IMR-90 (cell line): ENCODE measurements around the gene DTNA. TPM values are rescaled to one million over a fixed set of nuclear protein-coding genes. Genes with fewer than 3 reads are reported as not detected.

Experiments
- ATAC-seq: fragments of 200-7000 bp; cut with Tn5 transposase; 2 replicates; pipeline ENCODE4 v1.9.1; 2020; ENCODE audit warnings: low read depth, mild to moderate bottlenecking, moderate library complexity
- BruUV-seq: library from RNA; stranded (reverse); fragments of 400-500 nt; replicated peaks from 2 replicates; lab custom pipeline; 2021; lab: Mats Ljungman, UMichigan
- CTCF ChIA-PET: fragments of 300-600 bp; formaldehyde crosslinking; extraction: SDS; loops from one replicate; lab custom pipeline; 2021; ENCODE audit warnings: antibody characterized with exemption; lab: Yijun Ruan, JAX
- POLR2A ChIA-PET: fragments of 300-600 bp; sonication (Branson Sonifier 250); formaldehyde crosslinking; loops from one replicate; lab custom pipeline; 2022; ENCODE audit warnings: antibody characterized with exemption; ENCODE audit not compliant: unreplicated experiment; lab: Charles Lee
- DNase-seq: peaks from one replicate; pipeline ENCODE4 v3.0.0; 2013
- H2AFZ ChIP-seq: replicated peaks from 2 replicates; pipeline ENCODE3; 2013; ENCODE audit warnings: low read length, mild to moderate bottlenecking; ENCODE audit not compliant: poor library complexity
- H2AK5ac ChIP-seq: 2 replicates; pipeline ENCODE4 v1.6.1; 2013; ENCODE audit warnings: low read depth, low read length, inconsistent platforms
- H2AK9ac ChIP-seq: replicated peaks from 2 replicates; pipeline ENCODE3; 2013; ENCODE audit warnings: mild to moderate bottlenecking, low read depth, low read length, moderate library complexity; ENCODE audit not compliant: poor library complexity
- H2BK120ac ChIP-seq: 2 replicates; pipeline ENCODE4 v1.6.1; 2013; ENCODE audit warnings: low read depth, low read length, inconsistent platforms
- H2BK15ac ChIP-seq: 3 replicates; pipeline ENCODE4 v1.6.1; 2013; ENCODE audit warnings: low read depth, low read length, inconsistent platforms
- H2BK20ac ChIP-seq: 2 replicates; pipeline ENCODE4 v1.6.1; 2013; ENCODE audit warnings: low read depth, mild to moderate bottlenecking, inconsistent platforms, low read length, moderate library complexity
- H2BK5ac ChIP-seq: 2 replicates; pipeline ENCODE4 v1.6.1; 2013; ENCODE audit warnings: mild to moderate bottlenecking, low read depth, low read length, inconsistent platforms; ENCODE audit not compliant: poor library complexity, severe bottlenecking
- H3K14ac ChIP-seq: replicated peaks from 2 replicates; pipeline ENCODE4 v1.6.1; 2013; ENCODE audit warnings: low read depth, low read length, inconsistent platforms
- H3K18ac ChIP-seq: 2 replicates; pipeline ENCODE4 v1.6.1; 2013; ENCODE audit warnings: low read depth, low read length, control low read depth
- H3K23ac ChIP-seq: 2 replicates; pipeline ENCODE4 v1.6.1; 2013; ENCODE audit warnings: low read depth, low read length, inconsistent platforms
- H3K27ac ChIP-seq: 2 replicates; pipeline ENCODE4 v1.5.1; 2013; ENCODE audit warnings: mild to moderate bottlenecking, control low read depth, low read length; ENCODE audit not compliant: insufficient read depth
- H3K27me3 ChIP-seq: 2 replicates; pipeline ENCODE4 v1.6.1; 2013; ENCODE audit warnings: low read length; ENCODE audit not compliant: control insufficient read depth, insufficient read depth
- H3K36me3 ChIP-seq: 2 replicates; pipeline ENCODE4 v1.6.1; 2013; ENCODE audit warnings: low read length, mixed read lengths; ENCODE audit not compliant: control insufficient read depth, insufficient read depth
- H3K4ac ChIP-seq: 2 replicates; pipeline ENCODE4 v1.6.1; 2013; ENCODE audit warnings: low read depth, low read length, inconsistent platforms
- H3K4me1 ChIP-seq: 2 replicates; pipeline ENCODE4 v1.6.1; 2013; ENCODE audit warnings: low read length, mixed read lengths; ENCODE audit not compliant: control insufficient read depth, insufficient read depth
- H3K4me2 ChIP-seq: 2 replicates; pipeline ENCODE4 v1.6.1; 2013; ENCODE audit warnings: low read depth, mild to moderate bottlenecking, control low read depth, low read length, moderate library complexity
- H3K4me3 ChIP-seq: 2 replicates; pipeline ENCODE4 v1.5.1; 2013; ENCODE audit warnings: low read depth, mild to moderate bottlenecking, control low read depth, low read length, moderate library complexity; ENCODE audit not compliant: insufficient read depth
- H3K56ac ChIP-seq: 2 replicates; pipeline ENCODE4 v1.6.1; 2013; ENCODE audit warnings: low read length, inconsistent platforms; ENCODE audit not compliant: insufficient read depth; ENCODE audit errors: extremely low read depth
- H3K79me1 ChIP-seq, 2 experiments: 2 replicates each; pipeline ENCODE4 v1.6.1; 2013; ENCODE audit warnings: low read length in 2 of 2, inconsistent platforms in 1 of 2, low read depth in 1 of 2
- H3K9ac ChIP-seq: 2 replicates; pipeline ENCODE4 v1.6.1; 2013; ENCODE audit warnings: low read depth, low read length, control low read depth
- H3K9me1 ChIP-seq: 2 replicates; pipeline ENCODE4 v1.6.1; 2013; ENCODE audit warnings: low read length, inconsistent platforms; ENCODE audit not compliant: insufficient read depth
- H3K9me3 ChIP-seq: 2 replicates; pipeline ENCODE4 v1.6.1; 2013; ENCODE audit warnings: low read length; ENCODE audit not compliant: control insufficient read depth, insufficient read depth
- H4K20me1 ChIP-seq: 2 replicates; pipeline ENCODE4 v1.6.1; 2013; ENCODE audit warnings: low read length, inconsistent platforms; ENCODE audit not compliant: insufficient read depth
- H4K5ac ChIP-seq: 2 replicates; pipeline ENCODE4 v1.6.1; 2013; ENCODE audit warnings: mild to moderate bottlenecking, low read depth, low read length, control low read depth
- H4K8ac ChIP-seq, 2 experiments: 2 replicates each; pipeline ENCODE4 v1.6.1; 2013; ENCODE audit warnings: low read depth in 2 of 2, low read length in 2 of 2, control low read depth in 1 of 2, inconsistent platforms in 1 of 2
- H4K91ac ChIP-seq: 2 replicates; pipeline ENCODE4 v1.6.1; 2013; ENCODE audit warnings: low read depth, low read length, inconsistent platforms; ENCODE audit not compliant: insufficient read depth
- BHLHE40 ChIP-seq: fragments of 150-350 bp; IDR thresholded peaks from 2 replicates; pipeline ENCODE4 v1.6.1; 2016; ENCODE audit warnings: mild to moderate bottlenecking, low read depth, low read length
- CHD1 ChIP-seq: IDR thresholded peaks from 2 replicates; pipeline ENCODE4 v1.6.1; 2012; ENCODE audit warnings: low read depth, low read length, improper control_type of control experiment
- CTCF ChIP-seq: conservative IDR thresholded peaks from 2 replicates; pipeline ENCODE4 v1.5.1; 2012; ENCODE audit warnings: mild to moderate bottlenecking, low read depth, low read length, improper control_type of control experiment
- FOS ChIP-seq: fragments of 150-350 bp; IDR thresholded peaks from 2 replicates; pipeline ENCODE4 v1.6.1; 2016; ENCODE audit warnings: low read depth, low read length
- MAFK ChIP-seq: IDR thresholded peaks from 2 replicates; pipeline ENCODE4 v1.6.1; 2012; ENCODE audit warnings: low read depth, low read length, improper control_type of control experiment
- MAZ ChIP-seq: IDR thresholded peaks from 2 replicates; pipeline ENCODE4 v1.6.1; 2012; ENCODE audit warnings: low read depth, mild to moderate bottlenecking, low read length, improper control_type of control experiment, moderate library complexity, borderline replicate concordance
- NFE2L2 ChIP-seq: fragments of 150-350 bp; IDR thresholded peaks from 2 replicates; pipeline ENCODE4 v1.6.1; 2016; ENCODE audit warnings: low read depth, mild to moderate bottlenecking, low read length
- POLR2A ChIP-seq: IDR thresholded peaks from 2 replicates; pipeline ENCODE4 v1.6.1; 2012; ENCODE audit warnings: mild to moderate bottlenecking, low read depth, low read length
- RAD21 ChIP-seq: IDR thresholded peaks from 2 replicates; pipeline ENCODE4 v1.6.1; 2012; ENCODE audit warnings: low read length, improper control_type of control experiment
- RCOR1 ChIP-seq: IDR thresholded peaks from 2 replicates; pipeline ENCODE4 v1.6.1; 2012; ENCODE audit warnings: mild to moderate bottlenecking, low read length, improper control_type of control experiment; ENCODE audit not compliant: insufficient replicate concordance
- SMC3 ChIP-seq: fragments of 150-350 bp; IDR thresholded peaks from 2 replicates; pipeline ENCODE4 v1.6.1; 2016; ENCODE audit warnings: low read depth, mild to moderate bottlenecking, antibody characterized with exemption, low read length, moderate library complexity
- WGBS, 2 experiments: methylation state at CpG; one replicate each; pipeline versions ENCODE4 v1.1.5 to v1.1.7; 2013; ENCODE audit warnings: missing lambda C conversion rate in 2 of 2; ENCODE audit not compliant: insufficient read length in 1 of 2; ENCODE audit errors: extremely low coverage in 2 of 2; 5-methylcytosine and 5-hydroxymethylcytosine counted together
- dilution Hi-C: fragments of 300-500 bp; cut with HindIII; formaldehyde crosslinking; loops from one replicate; pipeline ENCODE4 v1.14.3; 2018; ENCODE audit warnings: low sequenced_read_pairs; ENCODE audit not compliant: unreplicated experiment
- in situ Hi-C: fragments of 300-500 bp; cut with MboI; formaldehyde crosslinking; loops from 3 replicates; pipeline ENCODE4 v1.14.3; 2019; ENCODE audit warnings: low sequenced_read_pairs, inconsistent platforms, mixed read lengths
- intact Hi-C: fragments of 100-400 bp; cut with micrococcal nuclease; formaldehyde crosslinking; loops from 2 replicates; pipeline ENCODE4 v1.10.0; 2022
- polyA plus RNA-seq, 3 experiments: library from polyadenylated mRNA; depleted of rRNA; stranded (reverse); fragments of >200 nt; gene quantifications; 2 replicates each; pipeline ENCODE4 v1.2.3, GENCODE V29; 2012; ENCODE audit warnings: low replicate concordance in 1 of 3
- total RNA-seq: library from RNA; depleted of rRNA; stranded (reverse); fragments of >200 nt; gene quantifications from 2 replicates; pipeline ENCODE4 v1.2.3, GENCODE V29; 2012
- TF ChIP-seq, protein P1 (sequence below): fragments of 150-350 bp; IDR thresholded peaks from 2 replicates; pipeline ENCODE4 v1.6.1; 2017; ENCODE audit warnings: mild to moderate bottlenecking, antibody characterized with exemption, low read length, low read depth
- TF ChIP-seq, protein P2 (sequence below): fragments of 150-350 bp; IDR thresholded peaks from 2 replicates; pipeline ENCODE4 v1.6.1; 2016; ENCODE audit warnings: low read depth, mild to moderate bottlenecking, low read length, moderate library complexity, borderline replicate concordance

DTNA gene
- total and polyA plus RNA-seq, 2 of the 4 experiments (the other 2 are of a cell fraction): 9.5 to 10.8 TPM

GRCh38 chr18:34704074-34704473, 6.0 kb upstream of the DTNA start:
- no peak overlapping the region for H2BK5ac ChIP-seq
- POLR2A ChIA-PET: no interaction called here
- H3K4ac ChIP-seq: no peak overlapping the region
- no peaks in the 10 kb centered on the region for H3K9me3 ChIP-seq
- H3K27me3 ChIP-seq: no peaks in the 10 kb centered on the region
- no peak overlapping the region for H3K27ac ChIP-seq
- H3K4me1 ChIP-seq: peaks cover 2% of the 10 kb centered on the region; the same call in 1 of the 2 replicates
- no peak overlapping the region for H3K23ac ChIP-seq
- no peak overlapping the region for H3K4me2 ChIP-seq
- no peak for DNase-seq
- no TSS peak for BruUV-seq
- H2AK9ac ChIP-seq: no peak overlapping the region
- in situ Hi-C loops (no loop called here), intact Hi-C loops (no loop called here), dilution Hi-C loops (no loop called here)
- H2BK120ac ChIP-seq: no peak overlapping the region
- H2AK5ac ChIP-seq: no peak overlapping the region
- H4K8ac ChIP-seq: no peak overlapping the region
- H3K4me3 ChIP-seq: no peak overlapping the region
- no peak overlapping the region for H3K18ac ChIP-seq
- H3K14ac ChIP-seq: no peak overlapping the region
- H3K36me3 ChIP-seq: no peaks in the 10 kb centered on the region
- CTCF ChIA-PET: no interaction called here
- H2BK15ac ChIP-seq: 0 out of 3 replicates have a peak overlapping the region, but pooled peaks have one; percentile 19
- no peak overlapping the region for H4K5ac ChIP-seq
- H4K20me1 ChIP-seq: no peaks in the 10 kb centered on the region
- no peak overlapping the region for H3K9ac ChIP-seq
- H2BK20ac ChIP-seq: no peak overlapping the region
- H3K79me1 ChIP-seq: no peaks in the 10 kb centered on the region; a peak in 1 of 4 replicates
- no peak overlapping the region for H4K91ac ChIP-seq
- no peak overlapping the region for H3K56ac ChIP-seq
- TF ChIP-seq BHLHE40 (no peak), SMC3 (no peak), RCOR1 (no peak), MAZ (no peak), NFE2L2 (no peak), POLR2A (no peak), CTCF (no peak), CHD1 (no peak), FOS (no peak), RAD21 (no peak), MAFK (no peak)
- TF ChIP-seq, protein P1, sequence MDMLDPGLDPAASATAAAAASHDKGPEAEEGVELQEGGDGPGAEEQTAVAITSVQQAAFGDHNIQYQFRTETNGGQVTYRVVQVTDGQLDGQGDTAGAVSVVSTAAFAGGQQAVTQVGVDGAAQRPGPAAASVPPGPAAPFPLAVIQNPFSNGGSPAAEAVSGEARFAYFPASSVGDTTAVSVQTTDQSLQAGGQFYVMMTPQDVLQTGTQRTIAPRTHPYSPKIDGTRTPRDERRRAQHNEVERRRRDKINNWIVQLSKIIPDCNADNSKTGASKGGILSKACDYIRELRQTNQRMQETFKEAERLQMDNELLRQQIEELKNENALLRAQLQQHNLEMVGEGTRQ: no peak
- TF ChIP-seq, protein P2, sequence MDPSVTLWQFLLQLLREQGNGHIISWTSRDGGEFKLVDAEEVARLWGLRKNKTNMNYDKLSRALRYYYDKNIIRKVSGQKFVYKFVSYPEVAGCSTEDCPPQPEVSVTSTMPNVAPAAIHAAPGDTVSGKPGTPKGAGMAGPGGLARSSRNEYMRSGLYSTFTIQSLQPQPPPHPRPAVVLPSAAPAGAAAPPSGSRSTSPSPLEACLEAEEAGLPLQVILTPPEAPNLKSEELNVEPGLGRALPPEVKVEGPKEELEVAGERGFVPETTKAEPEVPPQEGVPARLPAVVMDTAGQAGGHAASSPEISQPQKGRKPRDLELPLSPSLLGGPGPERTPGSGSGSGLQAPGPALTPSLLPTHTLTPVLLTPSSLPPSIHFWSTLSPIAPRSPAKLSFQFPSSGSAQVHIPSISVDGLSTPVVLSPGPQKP: no peak
- WGBS, 2 experiments: no CpG with 5 or more reads among the region's 1 CpG
- ATAC-seq: no peak
- H2AFZ ChIP-seq: no peak overlapping the region
- no peaks in the 10 kb centered on the region for H3K9me1 ChIP-seq
